Measurements from ENCODE around the gene ADARB2.

DNA sequence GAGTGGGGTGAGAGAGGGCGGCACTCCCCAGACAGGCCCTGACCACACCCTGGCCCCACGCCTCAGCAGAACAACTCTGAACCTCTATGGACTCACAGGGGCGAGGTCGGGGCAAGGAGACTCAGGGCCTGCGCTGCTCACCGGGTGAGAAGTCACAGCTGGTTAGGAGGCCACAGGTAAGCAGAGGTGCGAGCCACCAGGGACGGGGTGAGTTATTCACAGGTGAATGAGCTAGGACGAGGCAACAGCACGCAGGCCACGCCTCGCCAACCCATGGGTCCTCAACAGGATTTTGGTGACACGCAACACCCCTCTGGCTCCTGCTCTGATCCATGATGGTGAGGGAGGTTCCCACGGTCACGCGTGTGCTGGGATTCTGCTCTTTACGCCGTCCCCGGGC is 202.5 kb downstream of the ADARB2 start:
- no peak for TF ChIP-seq RAD21 (IDR thresholded peaks at IDR 0.05; ENCODE audit: low read length)
- TF ChIP-seq JUND (IDR thresholded peaks at IDR 0.05), result no peak
- no peak for TF ChIP-seq POLR2AphosphoS5 (IDR thresholded peaks at IDR 0.05; ENCODE audit: low read depth, low read length)
- no peak for TF ChIP-seq GABPA (IDR thresholded peaks at IDR 0.05; ENCODE audit: low read depth)
- TF ChIP-seq TEAD4 (IDR thresholded peaks at IDR 0.05; ENCODE audit: borderline replicate concordance, insufficient read depth), result no peak
- TF ChIP-seq YY1 (IDR thresholded peaks at IDR 0.05; ENCODE audit: low read depth), result no peak
- TF ChIP-seq, protein P1, sequence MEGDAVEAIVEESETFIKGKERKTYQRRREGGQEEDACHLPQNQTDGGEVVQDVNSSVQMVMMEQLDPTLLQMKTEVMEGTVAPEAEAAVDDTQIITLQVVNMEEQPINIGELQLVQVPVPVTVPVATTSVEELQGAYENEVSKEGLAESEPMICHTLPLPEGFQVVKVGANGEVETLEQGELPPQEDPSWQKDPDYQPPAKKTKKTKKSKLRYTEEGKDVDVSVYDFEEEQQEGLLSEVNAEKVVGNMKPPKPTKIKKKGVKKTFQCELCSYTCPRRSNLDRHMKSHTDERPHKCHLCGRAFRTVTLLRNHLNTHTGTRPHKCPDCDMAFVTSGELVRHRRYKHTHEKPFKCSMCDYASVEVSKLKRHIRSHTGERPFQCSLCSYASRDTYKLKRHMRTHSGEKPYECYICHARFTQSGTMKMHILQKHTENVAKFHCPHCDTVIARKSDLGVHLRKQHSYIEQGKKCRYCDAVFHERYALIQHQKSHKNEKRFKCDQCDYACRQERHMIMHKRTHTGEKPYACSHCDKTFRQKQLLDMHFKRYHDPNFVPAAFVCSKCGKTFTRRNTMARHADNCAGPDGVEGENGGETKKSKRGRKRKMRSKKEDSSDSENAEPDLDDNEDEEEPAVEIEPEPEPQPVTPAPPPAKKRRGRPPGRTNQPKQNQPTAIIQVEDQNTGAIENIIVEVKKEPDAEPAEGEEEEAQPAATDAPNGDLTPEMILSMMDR (IDR thresholded peaks at IDR 0.05), result no peak
- TF ChIP-seq RFX5 (IDR thresholded peaks at IDR 0.05; ENCODE audit: low read length), result no peak
- no peak for TF ChIP-seq FOSL2 (IDR thresholded peaks at IDR 0.05; ENCODE audit: borderline replicate concordance, low read depth)
- no peak for TF ChIP-seq GATA2 (CRISPR knock-in tag; IDR thresholded peaks at IDR 0.05)
- no peak for TF ChIP-seq SIN3A (IDR thresholded peaks at IDR 0.05; ENCODE audit: borderline replicate concordance, low read depth, low read length)
- TF ChIP-seq, protein P2, sequence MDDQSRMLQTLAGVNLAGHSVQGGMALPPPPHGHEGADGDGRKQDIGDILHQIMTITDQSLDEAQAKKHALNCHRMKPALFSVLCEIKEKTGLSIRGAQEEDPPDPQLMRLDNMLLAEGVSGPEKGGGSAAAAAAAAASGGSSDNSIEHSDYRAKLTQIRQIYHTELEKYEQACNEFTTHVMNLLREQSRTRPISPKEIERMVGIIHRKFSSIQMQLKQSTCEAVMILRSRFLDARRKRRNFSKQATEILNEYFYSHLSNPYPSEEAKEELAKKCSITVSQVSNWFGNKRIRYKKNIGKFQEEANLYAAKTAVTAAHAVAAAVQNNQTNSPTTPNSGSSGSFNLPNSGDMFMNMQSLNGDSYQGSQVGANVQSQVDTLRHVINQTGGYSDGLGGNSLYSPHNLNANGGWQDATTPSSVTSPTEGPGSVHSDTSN (IDR thresholded peaks at IDR 0.05), result no peak
- no peak for TF ChIP-seq SMC3 (IDR thresholded peaks at IDR 0.05; ENCODE audit: low read depth, low read length)
- no peak for TF ChIP-seq ELF1 (IDR thresholded peaks at IDR 0.05)
